WTC11 (cell line): ENCODE data around the gene STAB2. TPM values are rescaled to one million over a fixed set of nuclear protein-coding genes. Genes with fewer than 3 reads are reported as not detected.

Experiments used
- ATAC-seq: fragments of 200-7000 bp; cut with Tn5 transposase; 2 replicates; pipeline ENCODE4 v1.10.0; 2021; ENCODE audit warnings: mild to moderate bottlenecking, moderate library complexity
- CTCF ChIA-PET: fragments of 300-600 bp; sonication (Branson Sonifier 250); formaldehyde crosslinking; loops from one replicate; lab custom pipeline; 2021; ENCODE audit warnings: antibody characterized with exemption; lab: Charles Lee
- POLR2A ChIA-PET: fragments of 350-600 bp; sonication (Branson Sonifier 250); formaldehyde crosslinking; loops from one replicate; lab custom pipeline; 2021; ENCODE audit warnings: antibody characterized with exemption; lab: Charles Lee
- DNase-seq: peaks from one replicate; pipeline ENCODE4 v3.0.0; 2021; ENCODE audit warnings: low spot score
- H3K27ac Mint-ChIP-seq: 2 replicates; pipeline ENCODE4 v1.8.0; 2021; ENCODE audit warnings: mixed read lengths
- H3K27me3 Mint-ChIP-seq: 2 replicates; pipeline ENCODE4 v1.8.0; 2021; ENCODE audit warnings: low read depth, mild to moderate bottlenecking, moderate library complexity, mixed read lengths
- H3K36me3 Mint-ChIP-seq: 2 replicates; pipeline ENCODE4 v1.8.0; 2021; ENCODE audit warnings: mixed read lengths
- H3K4me1 Mint-ChIP-seq: 2 replicates; pipeline ENCODE4 v1.8.0; 2022; ENCODE audit warnings: mixed read lengths
- H3K4me3 Mint-ChIP-seq: 2 replicates; pipeline ENCODE4 v1.8.0; 2021; ENCODE audit warnings: mild to moderate bottlenecking, moderate library complexity, mixed read lengths
- H3K9me3 Mint-ChIP-seq: 2 replicates; pipeline ENCODE4 v1.8.0; 2021; ENCODE audit warnings: mixed read lengths
- AR ChIP-seq: fragments of 250-450 bp; sonication (Bioruptor Pico); IDR thresholded peaks from 2 replicates; pipeline ENCODE4 v1.9.0; 2021; ENCODE audit warnings: mild to moderate bottlenecking
- CTCF ChIP-seq: fragments of 200-600 bp; IDR thresholded peaks from 2 replicates; pipeline ENCODE4 v1.8.0; 2022; ENCODE audit warnings: antibody characterized with exemption
- E2F1 ChIP-seq: sonication (generic); formaldehyde crosslinking; IDR thresholded peaks from 2 replicates; pipeline ENCODE4 v1.8.0; 2022; ENCODE audit warnings: mild to moderate bottlenecking, missing genetic modification reagents
- ELF4 ChIP-seq: sonication (generic); formaldehyde crosslinking; IDR thresholded peaks from 2 replicates; pipeline ENCODE4 v1.8.1; 2022; ENCODE audit warnings: low read depth, mild to moderate bottlenecking, moderate library complexity, missing genetic modification reagents
- GABPB1 ChIP-seq: sonication (generic); formaldehyde crosslinking; IDR thresholded peaks from 2 replicates; pipeline ENCODE4 v1.8.1; 2023; ENCODE audit warnings: mild to moderate bottlenecking, missing genetic modification reagents
- GTF2I ChIP-seq: fragments of 250-450 bp; sonication (Bioruptor Pico); conservative IDR thresholded peaks from 2 replicates; pipeline ENCODE4 v1.4.0; 2021; ENCODE audit warnings: mild to moderate bottlenecking
- KAT7 ChIP-seq: sonication (generic); formaldehyde crosslinking; IDR thresholded peaks from 2 replicates; pipeline ENCODE4 v1.8.1; 2023; ENCODE audit warnings: missing genetic modification reagents, mild to moderate bottlenecking, borderline replicate concordance
- MYBL2 ChIP-seq: sonication (generic); formaldehyde crosslinking; IDR thresholded peaks from 2 replicates; pipeline ENCODE4 v1.8.1; 2023; ENCODE audit warnings: mild to moderate bottlenecking, moderate library complexity, missing genetic modification reagents
- NR2C2 ChIP-seq: sonication (generic); formaldehyde crosslinking; IDR thresholded peaks from 2 replicates; pipeline ENCODE4 v1.8.0; 2022; ENCODE audit warnings: mild to moderate bottlenecking, missing genetic modification reagents
- PRRX2 ChIP-seq: fragments of 250-450 bp; sonication (Bioruptor Pico); IDR thresholded peaks from 2 replicates; pipeline ENCODE4 v1.8.0; 2021; ENCODE audit warnings: mild to moderate bottlenecking
- TEAD1 ChIP-seq: sonication (generic); formaldehyde crosslinking; IDR thresholded peaks from 2 replicates; pipeline ENCODE4 v1.8.0; 2022; ENCODE audit warnings: mild to moderate bottlenecking, missing genetic modification reagents
- TP53 ChIP-seq: sonication (generic); formaldehyde crosslinking; IDR thresholded peaks from 2 replicates; pipeline ENCODE4 v1.8.1; 2023; ENCODE audit warnings: mild to moderate bottlenecking, missing genetic modification reagents
- USF1 ChIP-seq: sonication (generic); formaldehyde crosslinking; IDR thresholded peaks from 2 replicates; pipeline ENCODE4 v1.8.0; 2022; ENCODE audit warnings: mild to moderate bottlenecking, missing genetic modification reagents
- ZNF263 ChIP-seq: sonication (generic); formaldehyde crosslinking; IDR thresholded peaks from 2 replicates; pipeline ENCODE4 v1.8.1; 2022; ENCODE audit warnings: low read depth, mild to moderate bottlenecking, moderate library complexity, missing genetic modification reagents
- ZNF317 ChIP-seq: sonication (generic); formaldehyde crosslinking; IDR thresholded peaks from 2 replicates; pipeline ENCODE4 v1.8.1; 2023; ENCODE audit warnings: low read depth, mild to moderate bottlenecking, moderate library complexity, missing genetic modification reagents, borderline replicate concordance
- ZNF671 ChIP-seq: fragments of 250-450 bp; sonication (Bioruptor Pico); IDR thresholded peaks from 2 replicates; pipeline ENCODE4 v1.8.0; 2021; ENCODE audit warnings: mild to moderate bottlenecking
- total RNA-seq: library from RNA; stranded (reverse); gene quantifications from 3 replicates; pipeline ENCODE4 v1.2.3, GENCODE V29; 2021
- TF ChIP-seq, protein P1 (sequence below): sonication (generic); formaldehyde crosslinking; IDR thresholded peaks from 2 replicates; pipeline ENCODE4 v1.8.1; 2023; ENCODE audit warnings: mild to moderate bottlenecking, missing genetic modification reagents, borderline replicate concordance

Gene STAB2
- total RNA-seq, 1 experiment from 2014 or later, result 0.48 TPM

GRCh38 chr12:103743788-103744187 lies 156.7 kb downstream of the STAB2 start:
- ChIA-PET CTCF (interaction anchor here (1.0 kb wide), 1 partner anchor 111 kb away, joined by 3 read pairs; no protein-coding TSS in a partner anchor), POLR2A (no interaction called here)

DNA sequence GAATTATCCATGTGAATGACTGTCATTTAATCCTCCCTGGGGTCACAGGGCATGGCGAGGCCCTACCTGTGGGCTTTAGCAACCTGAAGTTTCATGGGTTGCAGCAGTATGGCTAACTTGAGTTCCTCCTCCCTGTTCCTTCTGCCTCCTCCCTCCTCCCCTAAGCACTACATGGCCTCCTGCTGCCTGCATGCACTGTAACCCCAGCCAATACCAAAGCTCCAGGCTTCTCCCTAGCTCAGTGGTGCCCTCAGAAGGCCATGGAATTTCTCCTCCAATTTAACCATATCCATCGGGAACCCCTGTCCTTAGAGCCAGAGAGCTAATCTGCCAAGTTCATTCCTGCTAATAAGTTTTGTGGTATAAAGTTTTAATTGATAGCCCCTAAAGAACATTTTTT lies 158.9 kb downstream of the STAB2 start:
- POLR2A ChIA-PET, result no interaction called here
- H3K36me3 Mint-ChIP-seq, result no peaks in the 10 kb centered on the region
- CTCF ChIA-PET, result interaction anchor here (0.7 to 1.9 kb wide), 11 partner anchors 13 to 171 kb away, joined by 3 to 28 read pairs (median 4); no protein-coding TSS in a partner anchor
- H3K9me3 Mint-ChIP-seq, result no peaks in the 10 kb centered on the region
- TF ChIP-seq ZNF263 (CRISPR knock-in tag) (peak; percentile 88), ZNF317 (CRISPR knock-in tag) (no peak), E2F1 (CRISPR knock-in tag) (no peak), AR (CRISPR knock-in tag) (no peak), NR2C2 (CRISPR knock-in tag) (no peak), USF1 (CRISPR knock-in tag) (no peak), ZNF671 (no peak)
- ATAC-seq (peak; percentile 99), DNase-seq (peak; percentile 45)
- no peak overlapping the region for H3K4me3 Mint-ChIP-seq
- no peak overlapping the region for H3K27ac Mint-ChIP-seq
- H3K27me3 Mint-ChIP-seq, result no peaks in the 10 kb centered on the region
- peaks cover 10% of the 10 kb centered on the region for H3K4me1 Mint-ChIP-seq

More at GRCh38 chr12:103743788-103744187, 156.7 kb downstream of the STAB2 start:
- H3K27ac Mint-ChIP-seq, result no peak overlapping the region
- H3K36me3 Mint-ChIP-seq, result no peaks in the 10 kb centered on the region
- H3K4me3 Mint-ChIP-seq, result no peak overlapping the region
- H3K9me3 Mint-ChIP-seq, result no peaks in the 10 kb centered on the region
- H3K27me3 Mint-ChIP-seq, result no peaks in the 10 kb centered on the region
- peaks cover 10% of the 10 kb centered on the region for H3K4me1 Mint-ChIP-seq
- DNase-seq, result no peak
- no peak for TF ChIP-seq GABPB1 (CRISPR knock-in tag)
- no peak for TF ChIP-seq TEAD1 (CRISPR knock-in tag)
- TF ChIP-seq GTF2I (CRISPR knock-in tag), result no peak
- TF ChIP-seq PRRX2 (CRISPR knock-in tag), result no peak
- TF ChIP-seq MYBL2 (CRISPR knock-in tag), result no peak
- TF ChIP-seq TP53 (CRISPR knock-in tag), result no peak
- no peak for TF ChIP-seq KAT7 (CRISPR knock-in tag)
- no peak for TF ChIP-seq ELF4 (CRISPR knock-in tag)
- TF ChIP-seq, protein P1, sequence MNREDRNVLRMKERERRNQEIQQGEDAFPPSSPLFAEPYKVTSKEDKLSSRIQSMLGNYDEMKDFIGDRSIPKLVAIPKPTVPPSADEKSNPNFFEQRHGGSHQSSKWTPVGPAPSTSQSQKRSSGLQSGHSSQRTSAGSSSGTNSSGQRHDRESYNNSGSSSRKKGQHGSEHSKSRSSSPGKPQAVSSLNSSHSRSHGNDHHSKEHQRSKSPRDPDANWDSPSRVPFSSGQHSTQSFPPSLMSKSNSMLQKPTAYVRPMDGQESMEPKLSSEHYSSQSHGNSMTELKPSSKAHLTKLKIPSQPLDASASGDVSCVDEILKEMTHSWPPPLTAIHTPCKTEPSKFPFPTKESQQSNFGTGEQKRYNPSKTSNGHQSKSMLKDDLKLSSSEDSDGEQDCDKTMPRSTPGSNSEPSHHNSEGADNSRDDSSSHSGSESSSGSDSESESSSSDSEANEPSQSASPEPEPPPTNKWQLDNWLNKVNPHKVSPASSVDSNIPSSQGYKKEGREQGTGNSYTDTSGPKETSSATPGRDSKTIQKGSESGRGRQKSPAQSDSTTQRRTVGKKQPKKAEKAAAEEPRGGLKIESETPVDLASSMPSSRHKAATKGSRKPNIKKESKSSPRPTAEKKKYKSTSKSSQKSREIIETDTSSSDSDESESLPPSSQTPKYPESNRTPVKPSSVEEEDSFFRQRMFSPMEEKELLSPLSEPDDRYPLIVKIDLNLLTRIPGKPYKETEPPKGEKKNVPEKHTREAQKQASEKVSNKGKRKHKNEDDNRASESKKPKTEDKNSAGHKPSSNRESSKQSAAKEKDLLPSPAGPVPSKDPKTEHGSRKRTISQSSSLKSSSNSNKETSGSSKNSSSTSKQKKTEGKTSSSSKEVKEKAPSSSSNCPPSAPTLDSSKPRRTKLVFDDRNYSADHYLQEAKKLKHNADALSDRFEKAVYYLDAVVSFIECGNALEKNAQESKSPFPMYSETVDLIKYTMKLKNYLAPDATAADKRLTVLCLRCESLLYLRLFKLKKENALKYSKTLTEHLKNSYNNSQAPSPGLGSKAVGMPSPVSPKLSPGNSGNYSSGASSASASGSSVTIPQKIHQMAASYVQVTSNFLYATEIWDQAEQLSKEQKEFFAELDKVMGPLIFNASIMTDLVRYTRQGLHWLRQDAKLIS (CRISPR knock-in tag), result no peak
- TF ChIP-seq CTCF, result no peak
- ATAC-seq, result no peak
